ENCODE measurements around the gene KCNQ5.

- TF ChIP-seq CTCF (IDR thresholded peaks at IDR 0.05) = no peak
- TF ChIP-seq POLR2A (IDR thresholded peaks at IDR 0.05) = no peak
- no peak for TF ChIP-seq POLR2AphosphoS5 (IDR thresholded peaks at IDR 0.05)
Measured at GRCh38 chr6:72653026-72653425, 31.2 kb downstream of the KCNQ5 start.

All from transverse colon (tissue), 4 donors.